Measurements from ENCODE around the gene RMI2. TPM values are rescaled to one million over a fixed set of nuclear protein-coding genes. Genes with fewer than 3 reads are reported as not detected.
A peak's percentile ranks its signal among the peaks of the same experiment; 100 is the strongest.

The RMI2 gene
- polyA plus RNA-seq, 10 donors = 6.6 to 12.7 (median 9.0) TPM

GRCh38 chr16:11326737-11327276, 18.5 kb upstream of the RMI2 start:
- DNase-seq = no peak

DNA sequence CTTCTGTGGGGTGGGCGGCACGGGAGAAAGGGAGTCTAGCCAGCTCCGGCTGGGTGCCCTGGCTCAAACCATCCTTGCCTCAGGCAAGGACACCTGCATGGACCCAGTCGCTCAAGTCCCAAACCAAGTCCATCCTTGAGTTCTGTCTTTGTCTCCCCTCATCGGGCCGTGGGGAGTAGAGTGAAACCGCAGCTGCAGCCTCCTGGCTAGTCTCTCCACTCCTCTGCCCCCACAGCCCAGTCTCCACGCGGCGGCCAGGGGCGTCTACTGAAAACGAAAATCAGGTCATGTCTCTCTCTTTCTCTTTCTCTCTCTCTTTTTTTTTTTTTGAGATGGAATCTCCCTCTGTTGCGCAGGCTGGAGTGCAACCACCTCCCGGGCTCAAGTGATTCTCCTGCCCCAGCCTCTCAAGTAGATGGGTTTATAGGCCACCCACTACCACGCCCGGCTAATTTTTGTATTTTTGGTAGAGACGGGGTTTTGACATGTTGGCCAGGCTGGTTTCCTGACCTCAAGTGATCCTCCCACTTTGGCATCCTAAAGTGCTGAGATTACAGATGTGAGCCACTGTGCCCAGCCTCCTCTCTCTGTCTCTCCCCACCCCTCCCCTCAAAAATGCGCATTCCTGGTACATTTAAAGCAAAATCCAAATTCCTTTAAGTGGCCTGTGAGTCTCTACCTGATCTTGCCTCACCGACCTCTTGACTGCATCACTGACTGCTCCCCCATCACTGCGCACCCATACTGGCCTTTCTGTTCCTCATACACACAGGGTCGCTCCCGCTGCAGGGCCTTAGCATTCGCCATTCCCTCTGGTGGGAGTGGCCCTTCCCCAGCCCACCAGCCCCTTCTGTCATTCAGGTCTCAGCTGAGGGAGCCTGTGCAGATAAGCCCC, 17.7 kb upstream of the RMI2 start:
- DNase-seq = no peak

GRCh38 chr16:11328172-11329070, 16.8 kb upstream of the RMI2 start:
- peak; percentile 67 to 86 (median 86) for DNase-seq

DNA sequence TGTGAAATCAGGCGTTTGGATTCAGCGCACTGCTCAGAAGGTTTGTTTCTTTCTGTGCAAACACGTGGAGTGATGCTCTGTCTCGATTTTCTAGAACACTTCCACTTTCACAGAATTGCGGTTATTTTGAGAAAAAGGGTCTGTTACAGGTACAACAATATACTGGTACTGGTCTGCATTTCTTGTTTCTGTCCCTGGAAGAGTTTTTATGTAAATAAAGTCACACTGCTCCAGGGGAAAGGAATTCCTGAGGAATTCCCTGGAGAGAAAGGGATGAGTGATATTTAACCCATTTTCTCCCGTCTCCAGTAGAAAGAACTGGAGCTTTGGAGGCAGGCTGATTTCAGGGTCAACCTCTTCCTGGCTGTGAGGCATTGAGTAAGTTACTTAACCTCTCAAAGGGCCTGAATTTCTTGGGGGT, 16.2 kb upstream of the RMI2 start:
- DNase-seq = no peak

DNA sequence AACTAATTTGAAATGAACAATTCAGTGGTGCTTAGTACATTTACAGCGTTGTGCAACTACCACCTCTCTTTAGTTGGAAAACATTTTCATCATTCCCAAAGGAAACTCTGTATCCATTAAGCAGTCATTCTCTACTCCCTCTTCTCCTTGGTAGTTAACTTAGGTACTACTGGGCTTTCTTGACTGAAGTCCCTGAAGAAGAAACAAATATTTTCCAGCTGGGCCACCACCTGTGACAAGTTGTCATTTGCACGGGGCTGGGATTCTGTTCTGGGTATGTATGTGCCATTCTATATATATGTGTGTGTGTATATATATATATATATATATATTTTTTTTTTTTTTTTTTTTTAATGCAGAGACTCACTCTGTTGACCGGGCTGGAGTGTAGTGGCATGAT, 15.4 kb upstream of the RMI2 start:
- no peak for DNase-seq

DNA sequence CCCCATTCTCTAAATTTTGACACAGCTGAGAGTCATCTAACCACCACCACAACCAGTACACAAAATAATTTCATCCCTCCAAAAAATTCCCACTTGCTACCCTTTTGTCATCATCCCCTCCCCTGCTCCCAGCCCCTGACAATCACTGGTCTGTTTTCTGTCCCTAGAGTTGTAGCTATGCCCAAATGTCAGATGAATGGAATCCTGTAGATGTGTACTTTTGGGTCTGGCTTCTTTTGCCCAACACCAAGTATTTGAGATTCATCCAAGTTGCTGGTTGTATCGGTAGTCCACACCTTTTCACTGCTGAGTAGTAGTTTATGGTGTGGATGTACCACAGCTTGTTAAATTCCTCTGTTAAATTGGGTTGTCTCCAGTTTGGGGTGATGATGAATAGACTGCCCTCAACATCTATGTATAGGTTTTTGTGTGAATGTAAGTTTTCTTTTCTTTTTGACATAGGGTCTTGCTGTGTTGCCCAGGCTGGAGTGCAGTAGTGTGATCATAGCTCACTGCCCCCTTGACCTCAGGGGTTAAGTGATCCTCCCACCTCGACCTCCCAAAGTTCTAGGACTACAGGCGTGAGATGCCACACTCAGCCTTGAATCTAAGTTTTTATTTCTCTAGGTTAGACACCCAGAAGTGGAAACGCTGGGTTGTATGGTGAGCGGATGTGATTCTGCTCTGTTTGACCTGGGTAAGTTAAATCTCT, 14.6 kb upstream of the RMI2 start:
- no peak for DNase-seq

GRCh38 chr16:11331967-11332366, 13.3 kb upstream of the RMI2 start:
- no peak for DNase-seq

- DNase-seq = no peak
Observed at GRCh38 chr16:11333010-11333409, 12.2 kb upstream of the RMI2 start.

- no peak for DNase-seq
Observed at GRCh38 chr16:11333702-11334101, 11.6 kb upstream of the RMI2 start.

- no peak for DNase-seq
Observed at GRCh38 chr16:11334831-11335404, 10.3 kb upstream of the RMI2 start.

- DNase-seq = no peak
Observed at GRCh38 chr16:11339075-11339474, 6.2 kb upstream of the RMI2 start.

- DNase-seq = no peak
Observed at GRCh38 chr16:11340710-11341109, 4.5 kb upstream of the RMI2 start.

DNA sequence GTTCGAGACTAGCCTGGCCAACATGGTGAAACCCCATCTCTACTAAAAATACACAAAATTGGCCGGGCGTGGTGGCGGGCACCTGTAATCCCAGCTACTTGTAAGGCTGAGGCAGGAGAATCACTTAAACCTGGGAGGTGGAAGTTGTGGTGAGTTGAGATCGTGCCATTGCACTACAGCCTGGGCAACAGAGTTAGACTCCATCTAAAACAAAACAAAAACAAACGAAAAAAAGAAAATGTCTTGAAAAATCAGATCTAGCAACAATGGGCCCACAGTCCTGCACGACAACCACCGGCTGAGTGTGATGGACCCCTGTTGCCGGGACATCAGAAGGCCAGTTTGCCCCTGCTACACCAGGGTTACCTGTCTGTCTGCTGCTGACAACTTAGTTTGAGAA, 3.9 kb upstream of the RMI2 start:
- DNase-seq = no peak

DNA sequence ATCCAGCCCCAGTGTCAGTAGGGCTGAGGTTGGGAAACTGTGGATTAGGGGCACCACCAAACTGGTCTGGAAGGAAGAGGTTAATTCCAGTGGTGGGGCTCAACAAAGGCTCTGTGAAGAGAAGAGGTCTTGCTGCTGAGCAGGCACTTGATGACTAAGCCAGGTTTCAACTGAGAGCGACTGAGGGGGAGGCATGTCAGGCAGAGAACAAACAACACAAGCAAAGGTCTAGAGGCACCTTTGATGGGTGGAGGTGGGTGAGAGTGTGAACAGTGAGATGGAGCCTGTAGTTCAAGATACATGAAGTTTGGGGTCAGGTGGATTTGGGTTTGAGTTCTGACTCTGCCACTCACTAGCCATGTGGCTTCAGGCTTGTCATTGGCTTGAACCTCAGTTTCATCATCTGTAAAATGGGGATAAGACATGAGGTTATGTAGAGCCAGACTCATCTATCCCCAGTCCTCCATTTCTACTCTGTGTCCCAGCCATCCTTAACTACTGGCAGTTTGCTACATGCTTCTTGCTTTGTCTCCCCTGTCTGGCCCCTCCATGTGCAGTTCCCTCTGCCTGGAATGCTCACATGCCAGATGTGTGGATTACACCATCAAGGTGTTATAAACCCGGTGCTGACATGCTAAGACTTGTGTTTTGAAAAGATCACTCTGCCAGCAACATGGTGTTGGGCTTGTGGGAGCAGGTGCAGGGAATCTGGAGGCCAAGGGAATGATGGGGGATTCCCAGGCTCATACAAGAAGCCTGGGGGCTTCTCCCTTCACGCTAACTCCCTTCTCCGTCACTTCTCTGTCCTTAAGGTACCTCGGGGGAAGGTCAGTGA, 3.0 kb upstream of the RMI2 start:
- DNase-seq = no peak

- no peak for DNase-seq
Observed at GRCh38 chr16:11346700-11347319, 1.6 kb downstream of the RMI2 start.

DNA sequence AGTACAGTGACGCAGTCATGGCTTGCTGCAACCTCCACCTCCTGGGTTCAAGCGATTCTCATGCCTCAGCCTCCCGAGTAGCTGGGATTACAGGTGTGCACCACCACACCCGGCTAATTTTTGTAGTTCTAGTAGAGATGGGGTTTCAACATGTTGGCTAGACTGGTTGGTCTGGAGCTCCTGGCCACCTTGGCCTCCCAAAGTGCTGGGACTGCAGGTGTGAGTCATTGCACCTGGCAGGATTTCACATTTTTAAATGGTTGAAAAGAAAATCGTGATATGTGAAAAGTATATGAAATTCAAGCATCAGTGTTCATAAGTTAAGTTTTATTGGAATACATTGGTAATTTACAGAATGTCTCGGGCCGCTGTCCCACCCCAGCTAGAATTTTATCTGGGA, 2.6 kb downstream of the RMI2 start:
- DNase-seq = no peak

DNA sequence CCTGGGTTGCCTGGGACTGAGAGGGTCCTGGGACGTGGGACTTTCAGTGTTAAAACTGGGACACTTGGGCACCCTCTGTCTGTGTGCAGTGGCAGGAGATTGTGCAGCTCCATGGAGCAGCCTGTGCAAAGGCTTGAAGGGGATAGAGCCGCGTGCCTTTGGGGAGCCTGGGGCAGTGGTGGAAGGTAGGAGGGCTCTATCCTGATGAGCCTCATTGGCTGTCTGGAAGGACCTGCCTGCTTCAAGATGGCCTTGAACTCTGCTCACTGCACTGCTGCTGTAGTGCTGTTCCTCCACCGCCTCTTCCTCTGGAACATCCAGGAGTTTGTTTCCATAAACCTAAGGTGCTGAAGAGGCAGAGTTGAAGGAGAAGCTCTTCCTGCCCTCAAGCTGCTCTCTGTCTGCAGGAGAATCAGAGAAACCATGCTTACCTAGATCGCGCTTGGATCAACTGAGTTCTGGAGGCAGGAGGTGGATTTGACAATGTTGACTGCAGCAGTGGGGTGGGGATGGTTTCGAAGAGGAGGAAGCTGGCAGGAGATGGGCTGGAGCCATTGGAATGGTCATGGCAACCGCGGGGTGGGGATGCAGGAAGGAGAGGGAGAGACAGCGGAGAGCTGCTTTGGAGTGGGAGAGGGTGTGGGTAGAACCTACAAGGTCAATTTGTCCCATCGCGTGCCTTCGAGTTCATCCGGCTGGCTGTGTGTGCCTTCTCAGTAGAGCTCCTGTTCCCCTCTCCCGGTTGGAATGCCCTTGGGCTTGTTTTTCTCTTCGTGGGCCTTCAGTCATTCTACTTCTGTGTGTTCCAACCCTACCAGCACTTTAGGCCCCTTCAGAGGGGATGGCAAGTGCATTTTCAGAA, 3.7 kb downstream of the RMI2 start:
- DNase-seq = no peak

GRCh38 chr16:11349599-11350276, 4.5 kb downstream of the RMI2 start:
- peak in 1 of 3 donors; percentile 74 for DNase-seq
